ENCODE measurements around the gene HOXD8.

Gene HOXD8

DNA sequence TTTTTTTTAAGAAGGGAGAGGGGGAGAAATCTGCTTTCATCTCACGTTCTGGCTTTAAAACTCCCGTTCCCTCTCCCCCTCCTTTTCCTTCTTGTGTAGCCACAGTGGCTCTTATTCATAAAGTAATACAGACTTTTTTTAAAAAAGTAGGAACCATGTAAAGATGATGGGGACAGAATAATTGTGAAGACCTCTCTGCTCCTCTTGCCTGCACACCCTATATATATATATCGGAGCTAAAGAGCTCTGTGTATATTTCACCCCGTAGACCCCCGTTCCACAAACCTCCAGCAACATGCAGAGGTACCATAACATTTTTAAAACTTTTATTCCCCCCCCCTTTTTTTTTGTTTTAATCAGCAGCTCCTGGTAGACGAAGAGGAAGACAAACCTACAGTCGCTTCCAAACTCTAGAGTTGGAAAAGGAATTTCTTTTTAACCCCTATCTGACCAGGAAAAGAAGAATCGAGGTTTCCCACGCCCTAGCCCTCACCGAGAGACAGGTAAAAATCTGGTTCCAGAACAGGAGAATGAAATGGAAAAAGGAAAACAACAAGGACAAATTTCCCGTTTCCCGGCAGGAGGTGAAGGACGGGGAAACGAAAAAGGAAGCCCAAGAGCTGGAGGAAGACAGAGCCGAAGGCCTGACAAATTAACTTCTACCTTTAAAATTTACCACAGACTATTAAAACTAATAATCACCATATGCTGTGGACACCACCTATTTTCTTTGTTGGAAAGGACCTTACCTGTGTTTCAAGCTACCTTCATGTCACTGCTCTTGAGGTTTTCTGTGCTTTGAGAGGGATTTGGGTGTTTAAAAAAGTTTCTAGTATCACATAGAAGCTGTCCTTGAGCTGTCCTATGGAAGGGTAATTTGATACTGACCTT is 1.7 kb downstream of the HOXD8 start:
- no peak for DNase-seq

- no peak for DNase-seq
These were observed 2.3 kb downstream of the HOXD8 start for GRCh38 chr2:176131848-176132158.

GRCh38 chr2:176132205-176133171 is 3.0 kb downstream of the HOXD8 start:
- DNase-seq, result peak; percentile 36

- DNase-seq, result no peak
These were observed 3.9 kb downstream of the HOXD8 start for GRCh38 chr2:176133389-176133788.

- no peak for DNase-seq
These were observed 4.5 kb downstream of the HOXD8 start for GRCh38 chr2:176134035-176134434.

DNA sequence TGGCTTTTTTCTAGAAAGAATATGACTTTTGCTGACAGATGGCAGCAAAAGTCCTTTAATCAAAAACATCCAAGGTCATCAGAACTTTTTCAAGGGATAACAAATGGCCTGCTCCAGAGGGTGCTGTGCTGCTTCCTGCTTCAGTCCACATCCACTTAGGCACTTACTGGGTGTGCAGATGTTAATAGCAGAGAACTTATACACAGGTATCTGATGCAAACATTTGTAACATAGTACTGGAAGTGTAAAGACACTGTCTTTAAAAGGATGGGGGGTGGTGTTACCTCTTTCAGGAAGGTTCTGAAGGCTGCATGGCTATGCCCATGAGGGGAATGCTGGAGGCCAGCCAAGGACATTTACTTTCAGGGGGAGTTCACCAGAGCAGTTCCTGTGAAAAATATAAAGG is 5.5 kb downstream of the HOXD8 start:
- DNase-seq, result peak; percentile 49

GRCh38 chr2:176136374-176137251 is 7.1 kb downstream of the HOXD8 start:
- peak; percentile 57 for DNase-seq

GRCh38 chr2:176137252-176137580 is 7.7 kb downstream of the HOXD8 start:
- DNase-seq, result no peak

DNA sequence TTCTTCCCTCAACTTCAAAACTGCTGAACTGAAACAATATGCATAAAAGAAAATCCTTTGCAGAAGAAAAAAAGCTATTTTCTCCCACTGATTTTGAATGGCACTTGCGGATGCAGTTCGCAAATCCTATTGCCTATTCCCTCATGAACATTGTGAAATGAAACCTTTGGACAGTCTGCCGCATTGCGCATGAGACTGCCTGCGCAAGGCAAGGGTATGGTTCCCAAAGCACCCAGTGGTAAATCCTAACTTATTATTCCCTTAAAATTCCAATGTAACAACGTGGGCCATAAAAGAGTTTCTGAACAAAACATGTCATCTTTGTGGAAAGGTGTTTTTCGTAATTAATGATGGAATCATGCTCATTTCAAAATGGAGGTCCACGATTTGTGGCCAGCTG is 8.4 kb downstream of the HOXD8 start:
- DNase-seq, result no peak

DNA sequence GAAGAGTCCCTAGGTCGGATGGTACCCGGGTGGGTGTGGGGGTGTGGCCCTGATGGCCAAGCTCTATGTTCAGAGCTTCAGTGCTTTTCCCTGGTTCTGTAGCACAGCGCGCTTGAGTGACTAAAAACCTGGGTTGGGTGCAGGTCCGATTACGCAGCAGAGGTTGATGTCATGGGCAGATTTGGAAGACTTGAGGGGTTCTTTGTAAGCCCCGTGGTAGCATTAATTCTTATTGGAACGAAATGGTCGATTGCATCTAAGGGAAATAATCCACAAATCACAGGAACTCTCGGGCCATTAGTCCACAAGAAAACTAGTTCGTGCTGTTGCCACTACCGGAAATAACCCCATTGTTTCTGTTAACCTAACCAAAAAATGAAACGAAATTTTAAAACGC is 9.0 kb downstream of the HOXD8 start:
- no peak for DNase-seq

DNA sequence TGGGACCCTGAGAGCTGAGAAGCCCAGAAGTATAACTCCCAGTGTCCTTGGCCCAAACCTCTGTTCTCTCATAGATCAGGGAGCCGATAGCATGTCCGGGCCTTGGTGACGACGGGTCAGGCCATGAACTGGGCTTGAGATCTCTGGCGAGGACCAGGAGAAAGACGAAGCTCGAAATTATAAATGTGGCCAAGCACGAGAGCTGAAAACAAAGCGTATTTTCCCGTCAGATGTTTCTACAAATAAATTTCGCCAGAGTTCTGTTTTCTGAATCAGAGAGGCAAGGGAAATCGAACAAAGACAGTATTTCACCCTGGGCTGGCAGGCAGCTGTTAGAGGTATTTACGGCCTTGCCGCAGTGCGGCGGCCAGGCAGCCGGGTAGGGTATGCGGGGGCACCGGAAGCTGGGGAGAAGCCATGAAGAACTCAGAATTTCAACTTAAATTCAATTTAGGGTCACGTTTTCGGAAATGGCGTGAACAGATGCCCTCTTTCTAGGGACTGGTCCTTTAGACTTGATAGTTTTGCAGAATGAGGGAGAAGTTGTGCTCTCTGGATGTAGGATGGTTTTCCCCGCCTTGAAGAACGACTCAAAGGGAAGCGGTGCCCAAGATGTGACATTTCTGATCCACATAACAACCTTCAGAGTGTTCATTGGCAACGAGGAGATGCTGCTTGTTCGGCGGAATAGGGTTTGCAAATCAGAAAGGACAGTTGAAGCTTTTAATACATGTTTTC is 9.6 kb downstream of the HOXD8 start:
- no peak for DNase-seq

- DNase-seq, result no peak
These were observed 10.4 kb downstream of the HOXD8 start for GRCh38 chr2:176139661-176140512.

DNA sequence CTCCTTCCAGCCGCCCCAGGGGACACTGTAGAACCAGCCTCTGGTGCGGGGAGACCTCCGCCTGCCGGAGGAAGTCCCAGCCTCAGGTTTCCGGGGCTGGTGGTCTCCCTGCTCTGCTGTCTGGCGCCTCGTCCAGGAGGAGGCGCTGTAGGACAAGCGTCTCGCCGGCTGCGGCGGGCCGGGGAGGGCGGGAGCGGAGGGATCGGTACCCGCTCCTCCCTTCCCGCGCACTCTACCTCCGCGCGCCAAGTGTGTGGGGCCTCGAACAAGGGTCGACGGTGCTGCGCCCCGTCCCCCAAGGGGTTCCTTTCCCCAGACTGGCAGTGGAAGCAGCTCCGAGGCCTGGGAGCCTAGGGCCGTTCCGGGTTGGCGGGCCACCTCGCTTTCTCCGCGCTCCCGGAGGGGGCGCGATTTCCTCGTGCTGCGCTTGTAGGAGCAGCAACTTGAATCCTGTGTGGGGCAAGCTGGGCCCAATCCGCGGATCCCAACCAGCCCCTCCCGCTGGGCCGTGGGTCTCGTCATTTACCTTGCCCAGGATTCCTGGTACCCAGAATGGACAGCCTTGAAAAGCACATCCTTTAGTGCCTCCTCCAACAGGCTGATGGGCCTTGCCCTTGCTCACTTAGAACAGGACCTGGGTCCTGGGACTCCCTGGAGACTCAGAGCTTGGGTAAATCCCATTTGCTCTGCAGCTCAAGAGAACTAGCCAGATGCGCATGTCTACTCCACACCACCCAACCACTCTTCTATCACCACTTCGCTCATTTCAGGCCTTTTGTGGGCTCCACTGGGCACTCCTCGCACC is 11.2 kb downstream of the HOXD8 start:
- peak; percentile 75 for DNase-seq

- DNase-seq, result no peak
These were observed 12.8 kb downstream of the HOXD8 start for GRCh38 chr2:176142281-176142680.

DNA sequence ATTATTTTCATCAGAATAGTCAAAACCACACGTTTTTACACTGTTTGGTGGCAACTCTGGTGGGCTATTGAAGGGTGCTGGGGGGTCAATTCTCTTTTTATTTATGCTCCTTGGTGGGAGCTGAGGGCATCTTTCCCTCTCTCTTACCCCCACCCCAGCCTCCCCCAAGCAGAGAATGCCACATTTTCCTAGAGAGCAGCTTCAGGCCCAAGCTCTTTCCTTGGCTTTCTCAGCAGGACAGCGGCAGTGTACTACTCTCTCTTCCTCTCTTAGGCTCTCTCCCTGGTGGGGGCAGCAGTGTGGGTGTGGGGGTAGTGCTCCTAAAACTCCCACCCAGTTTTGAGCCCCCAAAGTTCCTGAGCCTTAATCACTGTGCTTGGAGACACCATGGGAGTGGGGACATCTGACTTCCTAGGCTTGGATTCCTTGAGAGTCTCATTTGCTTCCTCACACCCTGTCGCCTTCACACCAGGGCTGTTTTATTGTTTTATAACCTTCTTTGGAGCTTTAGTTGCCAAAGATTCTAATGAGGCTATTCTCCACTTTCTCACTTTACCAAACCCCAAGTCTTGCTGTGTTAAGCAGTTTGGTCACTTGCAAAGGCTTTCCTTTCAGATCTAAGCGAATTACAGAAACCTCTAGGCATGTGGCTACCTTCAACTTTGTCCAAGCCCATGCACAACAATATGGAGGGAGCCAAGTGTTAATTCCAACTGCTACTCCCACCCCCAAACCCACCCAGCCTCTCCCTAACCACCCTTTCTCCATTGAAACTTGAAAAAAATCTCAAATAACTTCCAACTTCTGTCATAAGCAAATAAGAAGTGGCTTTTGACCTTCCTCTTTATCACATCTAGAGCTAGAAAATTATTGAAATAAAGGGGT is 15.8 kb downstream of the HOXD8 start:
- no peak for DNase-seq

GRCh38 chr2:176146101-176146500 is 16.6 kb downstream of the HOXD8 start:
- no peak for DNase-seq

GRCh38 chr2:176146645-176147044 is 17.1 kb downstream of the HOXD8 start:
- DNase-seq, result no peak

- no peak for DNase-seq
These were observed 17.8 kb downstream of the HOXD8 start for GRCh38 chr2:176147210-176147799.

All from EL (cell line).